ENCODE results near the gene BACH2.

DNA sequence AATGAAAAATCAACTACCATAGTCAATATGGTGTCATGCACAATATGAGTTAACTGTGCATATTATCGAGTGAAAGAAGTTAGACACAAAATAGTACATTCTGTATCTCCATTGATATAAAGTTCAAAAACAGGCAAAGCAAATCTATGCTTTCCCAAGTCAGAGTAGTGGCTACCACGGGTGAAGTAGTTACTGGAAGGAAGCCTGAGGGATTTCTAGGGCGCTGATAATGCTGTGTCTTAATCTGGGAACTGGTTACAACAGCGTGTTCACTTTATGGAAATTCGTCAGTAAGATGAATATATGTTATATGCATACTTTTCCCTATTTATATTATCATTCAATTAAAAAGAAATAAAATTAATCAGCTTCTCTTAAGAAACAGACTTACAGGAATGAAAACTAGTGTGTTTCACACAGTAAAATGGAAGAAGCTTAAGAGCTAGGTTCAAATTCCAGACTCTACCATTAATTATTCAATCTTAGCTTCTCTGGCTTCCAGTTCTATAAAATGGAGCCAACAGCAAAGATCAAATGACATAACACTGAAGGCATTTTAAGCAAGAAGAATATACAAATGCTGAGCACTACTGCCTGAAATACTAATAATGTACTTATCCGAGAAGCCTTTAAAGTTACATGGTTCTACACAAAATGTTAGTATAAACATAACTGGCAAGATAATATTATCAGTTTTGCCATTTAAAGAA, 19.2 kb downstream of the BACH2 start:
- TF ChIP-seq NRF1 (IDR thresholded peaks at IDR 0.05; ENCODE audit: low read depth, low read length): no peak
- no peak for TF ChIP-seq SMC3 (IDR thresholded peaks at IDR 0.05; ENCODE audit: low read depth, low read length)
- TF ChIP-seq, protein P1, sequence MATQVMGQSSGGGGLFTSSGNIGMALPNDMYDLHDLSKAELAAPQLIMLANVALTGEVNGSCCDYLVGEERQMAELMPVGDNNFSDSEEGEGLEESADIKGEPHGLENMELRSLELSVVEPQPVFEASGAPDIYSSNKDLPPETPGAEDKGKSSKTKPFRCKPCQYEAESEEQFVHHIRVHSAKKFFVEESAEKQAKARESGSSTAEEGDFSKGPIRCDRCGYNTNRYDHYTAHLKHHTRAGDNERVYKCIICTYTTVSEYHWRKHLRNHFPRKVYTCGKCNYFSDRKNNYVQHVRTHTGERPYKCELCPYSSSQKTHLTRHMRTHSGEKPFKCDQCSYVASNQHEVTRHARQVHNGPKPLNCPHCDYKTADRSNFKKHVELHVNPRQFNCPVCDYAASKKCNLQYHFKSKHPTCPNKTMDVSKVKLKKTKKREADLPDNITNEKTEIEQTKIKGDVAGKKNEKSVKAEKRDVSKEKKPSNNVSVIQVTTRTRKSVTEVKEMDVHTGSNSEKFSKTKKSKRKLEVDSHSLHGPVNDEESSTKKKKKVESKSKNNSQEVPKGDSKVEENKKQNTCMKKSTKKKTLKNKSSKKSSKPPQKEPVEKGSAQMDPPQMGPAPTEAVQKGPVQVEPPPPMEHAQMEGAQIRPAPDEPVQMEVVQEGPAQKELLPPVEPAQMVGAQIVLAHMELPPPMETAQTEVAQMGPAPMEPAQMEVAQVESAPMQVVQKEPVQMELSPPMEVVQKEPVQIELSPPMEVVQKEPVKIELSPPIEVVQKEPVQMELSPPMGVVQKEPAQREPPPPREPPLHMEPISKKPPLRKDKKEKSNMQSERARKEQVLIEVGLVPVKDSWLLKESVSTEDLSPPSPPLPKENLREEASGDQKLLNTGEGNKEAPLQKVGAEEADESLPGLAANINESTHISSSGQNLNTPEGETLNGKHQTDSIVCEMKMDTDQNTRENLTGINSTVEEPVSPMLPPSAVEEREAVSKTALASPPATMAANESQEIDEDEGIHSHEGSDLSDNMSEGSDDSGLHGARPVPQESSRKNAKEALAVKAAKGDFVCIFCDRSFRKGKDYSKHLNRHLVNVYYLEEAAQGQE (IDR thresholded peaks at IDR 0.05; ENCODE audit: low read depth, low read length): no peak
- TF ChIP-seq CTCF (IDR thresholded peaks at IDR 0.05): no peak
- TF ChIP-seq RFX5 (IDR thresholded peaks at IDR 0.05; ENCODE audit: low read length): no peak
- no peak for TF ChIP-seq YY1 (IDR thresholded peaks at IDR 0.05; ENCODE audit: low read depth)
- no peak for TF ChIP-seq POLR2AphosphoS5 (IDR thresholded peaks at IDR 0.05; ENCODE audit: low read depth, low read length)
- TF ChIP-seq EZH2phosphoT487 (IDR thresholded peaks at IDR 0.05; ENCODE audit: borderline replicate concordance, low read depth): no peak
- no peak for TF ChIP-seq JUND (IDR thresholded peaks at IDR 0.05)
- no peak for TF ChIP-seq RCOR1 (IDR thresholded peaks at IDR 0.05; ENCODE audit: low read length)
- no peak for TF ChIP-seq EP300 (IDR thresholded peaks at IDR 0.05; ENCODE audit: borderline replicate concordance in 1 of 2, low read depth in 1 of 2, low read length in 1 of 2)

All from SK-N-SH (cell line).